HPDE6-E6E7 (cell line): Measurements from ENCODE around the gene GSE1.

ENCODE experiments used
- DNase-seq: peaks from one replicate; pipeline ENCODE4 v3.0.0; 2011; ENCODE audit warnings: missing footprints; ENCODE audit errors: extremely low spot score

Gene GSE1

DNA sequence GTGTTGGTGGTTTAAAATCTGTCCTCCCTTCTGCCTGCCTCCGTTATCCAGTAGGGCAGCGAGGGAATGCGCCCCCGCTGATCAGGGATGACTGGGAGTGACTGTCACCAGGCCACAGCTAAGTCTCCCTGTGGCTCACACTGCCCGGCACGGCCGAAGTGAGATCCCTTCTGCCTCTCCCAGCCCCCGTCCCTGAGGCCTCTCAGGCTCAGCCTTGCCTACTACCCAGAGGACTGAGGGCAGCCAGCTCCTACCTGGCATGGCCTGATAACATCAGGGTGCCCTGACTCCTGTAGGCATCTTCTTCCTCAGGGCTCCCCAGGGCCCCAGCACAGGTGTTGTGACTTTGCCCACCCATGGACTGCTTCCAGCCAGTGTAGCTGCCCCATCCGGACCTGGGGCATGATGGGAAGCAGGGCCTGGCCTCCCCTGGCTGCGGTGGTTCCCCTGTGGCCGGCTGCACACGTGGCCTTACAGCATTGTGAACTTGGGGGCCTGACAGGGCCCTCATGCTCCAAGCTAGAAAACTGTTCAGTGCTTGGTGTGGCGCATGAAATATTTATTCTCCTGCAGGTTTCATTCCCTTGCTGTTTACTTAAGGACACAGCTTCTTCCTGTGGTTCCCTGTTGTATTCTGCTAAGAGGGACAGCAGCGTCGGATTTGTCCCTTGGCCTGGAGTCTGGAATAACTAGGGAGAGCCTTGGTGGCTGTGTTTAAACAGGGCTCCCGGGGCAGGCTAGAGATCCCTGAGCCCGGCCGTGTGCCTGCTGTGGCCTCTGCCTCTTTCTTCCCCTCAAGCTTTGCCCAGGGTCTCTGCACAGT lies 45.6 kb downstream of the GSE1 start:
- DNase-seq, result no peak

GRCh38 chr16:85659336-85659735 lies 46.2 kb downstream of the GSE1 start:
- DNase-seq, result no peak

GRCh38 chr16:85659805-85660511 lies 46.8 kb downstream of the GSE1 start:
- DNase-seq, result peak; percentile 54

GRCh38 chr16:85660843-85661739 lies 48.0 kb downstream of the GSE1 start:
- DNase-seq, result no peak

- DNase-seq, result no peak
These were observed 48.8 kb downstream of the GSE1 start for GRCh38 chr16:85661740-85662481.

DNA sequence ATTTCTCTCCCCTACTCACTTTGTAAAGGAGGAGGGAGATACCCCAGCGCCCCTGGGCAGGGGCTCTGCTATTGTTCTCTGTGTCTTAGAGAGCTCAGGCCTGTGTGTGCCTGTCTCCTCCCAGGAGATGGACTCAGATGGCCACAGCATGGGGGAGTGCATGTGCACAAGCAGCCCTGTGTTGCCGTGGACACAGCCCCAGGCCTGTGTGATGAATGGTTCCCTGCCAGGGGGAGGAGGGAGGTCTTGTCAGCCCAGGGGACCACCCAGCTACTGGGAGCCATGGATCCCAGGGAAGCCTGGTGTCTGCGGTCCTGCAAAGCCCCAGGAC lies 49.3 kb downstream of the GSE1 start:
- no peak for DNase-seq

DNA sequence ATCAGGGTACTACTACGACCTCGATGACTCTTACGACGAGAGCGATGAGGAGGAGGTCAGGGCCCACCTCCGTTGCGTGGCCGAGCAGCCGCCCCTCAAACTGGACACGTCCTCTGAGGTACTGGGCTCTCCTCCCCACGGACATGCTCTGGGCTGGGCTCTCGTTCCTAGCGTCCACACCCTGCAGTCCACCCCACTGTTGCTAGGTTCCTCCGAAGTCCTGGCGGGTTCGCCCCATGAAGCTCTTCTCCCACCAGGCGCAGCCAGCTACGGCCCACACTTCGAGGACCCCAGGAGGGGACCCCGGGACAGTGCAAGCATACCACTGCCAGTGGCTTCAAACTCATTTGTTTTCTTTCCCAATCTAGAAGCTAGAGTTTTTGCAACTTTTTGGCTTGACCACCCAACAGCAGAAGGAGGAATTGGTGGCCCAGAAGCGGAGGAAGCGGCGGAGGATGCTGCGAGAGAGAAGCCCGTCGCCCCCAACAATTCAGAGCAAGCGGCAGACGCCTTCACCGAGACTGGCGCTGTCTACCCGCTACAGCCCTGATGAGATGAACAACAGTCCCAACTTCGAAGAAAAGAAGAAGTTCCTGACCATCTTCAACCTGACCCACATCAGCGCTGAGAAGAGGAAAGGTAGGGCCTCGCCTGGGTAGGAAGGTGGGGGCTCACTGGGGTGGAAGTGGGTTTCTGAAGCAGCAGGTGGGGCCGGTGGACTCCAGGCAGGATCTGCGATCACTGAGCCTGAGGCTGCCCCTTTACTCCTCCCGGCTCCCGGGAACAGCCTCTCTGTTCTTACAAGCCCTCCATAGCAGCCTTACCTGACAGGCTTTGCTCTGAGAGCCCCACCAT lies 50.1 kb downstream of the GSE1 start:
- DNase-seq, result no peak

DNA sequence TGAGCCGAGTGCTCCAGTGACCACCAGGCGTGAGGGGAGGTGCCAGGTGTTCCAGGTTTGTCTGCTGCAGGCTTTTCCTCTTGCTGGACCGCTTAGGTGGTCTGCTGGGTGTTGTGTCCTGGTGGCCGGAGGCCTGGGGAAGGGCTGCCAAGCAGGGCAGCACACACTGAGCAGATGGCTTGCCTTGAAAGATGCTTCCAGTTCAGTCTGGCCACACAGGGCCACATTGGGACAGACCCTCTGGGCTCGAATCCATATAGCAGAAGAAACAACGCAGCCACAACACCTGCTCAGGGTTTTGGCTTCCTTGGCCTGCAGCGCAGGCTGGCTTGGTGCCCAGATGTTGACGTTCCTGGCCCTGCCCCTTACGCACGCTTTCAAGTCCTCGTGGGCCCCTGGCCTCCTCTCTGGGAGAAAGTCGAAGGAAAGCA lies 50.8 kb downstream of the GSE1 start:
- no peak for DNase-seq

DNA sequence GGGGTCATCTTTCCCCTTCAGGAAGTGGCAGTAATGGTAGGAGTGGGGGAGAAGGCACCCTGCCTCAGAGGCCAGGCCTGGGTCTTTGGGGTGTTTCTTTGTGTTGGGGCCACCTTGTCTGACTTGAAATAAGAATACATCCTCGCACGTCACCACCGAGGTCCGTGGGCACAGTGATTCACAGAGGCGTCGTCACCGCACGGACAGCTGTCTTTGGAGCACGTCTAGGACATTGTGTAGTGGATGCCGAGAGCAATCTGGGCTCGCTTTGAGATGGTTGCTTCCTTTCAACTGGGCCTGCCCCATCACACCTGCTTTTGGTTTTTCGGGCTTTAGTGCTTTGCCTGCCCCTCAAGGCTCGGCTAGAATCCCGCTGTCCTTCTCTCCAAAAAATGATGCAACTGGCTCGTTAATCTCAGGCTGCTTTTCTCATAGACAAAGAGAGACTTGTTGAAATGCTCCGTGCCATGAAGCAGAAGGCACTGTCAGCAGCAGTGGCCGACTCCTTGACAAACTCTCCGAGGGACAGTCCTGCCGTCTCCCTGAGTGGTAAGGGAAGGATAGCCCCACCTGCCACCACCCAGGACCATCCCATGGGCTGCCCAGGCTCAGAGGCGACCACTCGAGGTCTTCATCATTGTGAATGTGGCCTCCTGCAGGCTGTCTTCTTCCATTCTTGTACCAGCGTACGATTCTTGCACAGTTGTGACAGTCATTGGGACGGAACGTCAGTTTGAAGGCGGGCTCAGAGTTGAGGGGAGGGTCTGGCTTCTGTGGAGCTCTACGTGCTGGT lies 51.7 kb downstream of the GSE1 start:
- no peak for DNase-seq

DNA sequence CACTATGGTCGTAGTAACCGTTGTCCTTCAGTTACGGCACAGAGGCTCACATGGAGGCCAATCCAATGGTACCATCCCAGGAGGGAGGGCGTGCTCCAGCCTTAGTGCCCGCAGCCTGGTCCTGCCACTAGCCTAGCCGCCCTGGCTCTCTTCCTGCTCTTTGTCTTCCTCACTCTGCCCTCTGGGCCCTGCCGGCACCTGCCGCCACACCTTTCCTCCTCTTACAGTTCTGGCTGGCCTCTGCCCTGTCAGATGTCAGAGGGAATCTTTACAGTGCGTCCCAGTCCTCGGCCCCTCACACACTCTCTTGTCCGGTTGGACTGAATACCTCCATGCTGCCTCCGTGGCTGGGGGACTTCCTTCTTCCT lies 52.2 kb downstream of the GSE1 start:
- no peak for DNase-seq

DNA sequence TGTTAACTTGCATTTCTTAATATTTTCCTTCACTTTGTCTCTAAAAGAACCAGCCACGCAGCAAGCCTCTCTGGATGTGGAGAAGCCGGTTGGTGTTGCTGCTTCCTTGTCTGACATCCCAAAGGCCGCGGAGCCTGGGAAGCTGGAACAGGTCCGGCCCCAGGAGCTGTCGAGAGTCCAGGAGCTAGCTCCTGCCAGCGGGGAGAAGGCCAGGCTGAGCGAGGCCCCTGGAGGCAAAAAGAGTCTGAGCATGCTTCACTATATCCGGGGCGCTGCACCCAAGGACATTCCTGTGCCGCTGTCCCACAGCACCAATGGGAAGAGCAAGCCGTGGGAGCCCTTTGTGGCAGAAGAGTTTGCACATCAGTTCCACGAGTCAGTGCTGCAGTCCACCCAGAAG lies 52.8 kb downstream of the GSE1 start:
- no peak for DNase-seq

DNA sequence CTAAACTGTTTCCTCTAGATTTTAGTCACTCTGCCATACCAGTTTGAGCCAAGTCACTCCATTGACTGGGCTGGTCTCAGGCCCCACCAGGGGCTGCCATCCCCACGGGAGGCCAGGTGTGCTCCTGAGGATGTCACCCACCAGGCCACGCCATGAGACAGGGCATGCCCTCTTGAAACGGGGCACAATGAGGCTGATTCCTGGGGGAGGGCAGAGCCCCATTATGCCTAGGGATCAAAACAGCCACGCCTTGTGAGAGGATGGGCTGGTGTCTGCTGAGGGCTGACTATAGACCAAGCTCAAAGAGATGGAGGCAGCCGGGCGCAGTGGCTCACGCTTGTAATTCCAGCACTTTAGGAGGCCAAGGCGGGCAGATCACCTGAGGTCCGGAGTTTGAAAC lies 54.1 kb downstream of the GSE1 start:
- no peak for DNase-seq

DNA sequence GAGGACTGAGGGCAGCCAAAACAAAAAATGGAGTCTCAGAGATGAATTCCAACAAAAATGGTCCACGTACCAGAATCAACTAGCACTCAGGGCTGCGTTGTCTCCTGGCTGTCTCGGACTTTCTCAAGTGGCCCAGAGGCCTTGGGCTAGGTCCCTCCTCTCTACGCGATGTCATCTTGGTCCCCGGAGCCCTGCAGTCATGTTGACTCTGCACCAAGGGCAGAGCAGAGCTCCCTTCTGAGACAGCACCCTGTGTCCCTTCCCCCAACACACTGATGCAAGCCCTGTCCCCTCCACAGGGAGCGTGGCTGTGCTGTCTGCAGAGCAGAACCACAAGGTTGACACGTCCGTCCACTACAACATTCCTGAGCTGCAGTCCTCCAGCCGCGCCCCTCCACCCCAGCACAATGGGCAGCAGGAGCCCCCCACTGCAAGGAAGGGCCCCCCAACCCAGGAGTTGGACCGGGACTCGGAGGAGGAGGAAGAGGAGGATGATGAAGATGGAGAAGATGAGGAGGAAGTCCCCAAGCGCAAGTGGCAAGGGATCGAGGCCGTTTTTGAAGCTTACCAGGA lies 54.8 kb downstream of the GSE1 start:
- DNase-seq, result no peak

- no peak for DNase-seq
These were observed 55.7 kb downstream of the GSE1 start for GRCh38 chr16:85668676-85669424.

DNA sequence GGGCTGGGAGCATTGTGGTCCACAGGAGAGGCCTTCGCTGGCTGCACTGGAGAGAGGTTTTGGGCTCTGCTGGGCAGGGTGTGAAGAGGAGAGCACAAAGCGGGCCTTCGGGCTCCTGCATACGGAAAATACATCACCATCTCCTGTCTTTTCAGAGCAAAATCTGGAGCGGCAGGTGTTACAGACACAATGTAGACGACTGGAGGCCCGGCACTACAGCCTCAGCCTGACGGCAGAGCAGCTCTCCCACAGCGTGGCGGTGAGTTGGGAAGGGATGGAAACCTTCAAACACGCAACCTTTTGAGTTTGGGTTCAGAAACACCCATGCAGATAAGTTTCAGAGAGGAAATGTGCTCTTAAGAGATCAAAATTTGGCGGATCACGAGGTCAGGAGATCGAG lies 57.7 kb downstream of the GSE1 start:
- DNase-seq, result no peak

GRCh38 chr16:85673529-85674417 lies 60.7 kb downstream of the GSE1 start:
- no peak for DNase-seq

- DNase-seq, result no peak
These were observed 61.3 kb downstream of the GSE1 start for GRCh38 chr16:85674418-85674755.

DNA sequence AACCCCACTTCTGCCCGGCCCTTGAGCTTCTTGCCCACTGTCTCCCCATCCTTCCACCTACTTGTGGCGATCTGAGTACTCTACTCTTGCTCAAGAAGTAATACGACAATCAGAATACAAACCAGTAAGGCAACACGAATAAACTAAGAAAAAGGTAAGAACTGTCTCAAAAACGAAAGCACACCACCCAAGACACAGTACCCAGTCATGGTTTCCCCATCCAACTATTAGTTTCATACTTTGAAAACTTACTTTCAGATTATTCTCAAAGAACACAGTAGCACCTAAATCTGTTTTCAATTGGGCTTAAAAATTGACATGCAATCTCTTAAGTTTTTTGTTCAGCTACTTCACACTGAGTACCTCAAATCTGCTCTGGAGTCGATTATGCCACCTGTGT lies 61.7 kb downstream of the GSE1 start:
- no peak for DNase-seq
